ENCODE measurements around the gene LMO3.

The LMO3 gene

GRCh38 chr12:16606117-16606200 is at the start of gene LMO3:
LMO3 (minus strand) TSS chr12:16606162; CDS start chr12:16600860, 5,302 bp downstream.
- DNase-seq (ENCODE audit: low spot score), result no peak

GRCh38 chr12:16636435-16637055 is 30.6 kb upstream of the LMO3 start:
- no peak for DNase-seq (ENCODE audit: low spot score)

DNA sequence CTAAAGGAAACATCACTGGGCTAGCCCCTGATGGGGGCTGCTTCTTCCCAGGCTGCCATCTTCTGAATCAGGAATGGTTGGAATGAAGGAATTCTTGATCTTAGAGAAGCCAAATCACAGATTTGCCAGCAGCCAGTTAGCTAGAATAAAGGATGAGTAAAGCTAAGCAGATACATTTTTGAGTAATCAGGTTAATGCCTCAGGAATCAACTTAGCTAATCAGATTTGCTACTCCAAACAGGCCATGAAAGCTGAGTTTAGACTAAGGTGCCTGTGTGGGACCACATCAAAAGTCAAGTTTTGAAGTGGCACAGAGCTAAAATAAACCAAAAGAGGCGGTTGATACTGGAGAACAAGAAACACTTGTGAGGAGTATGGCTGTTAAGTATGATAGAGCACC is 28.8 kb upstream of the LMO3 start:
- DNase-seq (ENCODE audit: low spot score), result no peak

DNA sequence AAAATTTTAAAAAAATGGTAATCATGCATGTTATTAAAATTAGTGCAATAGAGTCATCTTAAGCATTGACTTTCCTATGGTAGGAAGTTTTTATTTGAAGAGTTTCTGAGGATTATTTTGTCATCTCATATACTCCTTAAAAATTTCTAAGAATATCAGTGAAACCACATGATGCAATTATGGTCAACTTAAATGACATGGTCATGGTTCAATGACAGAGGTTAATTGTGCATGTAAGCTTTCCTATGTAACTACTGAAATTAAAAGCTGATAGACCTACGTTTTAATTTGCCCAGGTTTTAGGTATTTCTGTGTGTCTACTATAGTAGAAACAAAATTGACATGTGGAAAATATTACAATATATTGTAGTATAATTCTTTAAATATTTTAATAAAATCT is 21.0 kb upstream of the LMO3 start:
- DNase-seq (ENCODE audit: low spot score), result no peak

- DNase-seq (ENCODE audit: low spot score), result no peak
Observed at GRCh38 chr12:16622338-16622737, 16.4 kb upstream of the LMO3 start.

GRCh38 chr12:16619537-16619936 is 13.6 kb upstream of the LMO3 start:
- DNase-seq (ENCODE audit: low spot score), result no peak

- DNase-seq (ENCODE audit: low spot score), result no peak
Observed at GRCh38 chr12:16618256-16618655, 12.3 kb upstream of the LMO3 start.

DNA sequence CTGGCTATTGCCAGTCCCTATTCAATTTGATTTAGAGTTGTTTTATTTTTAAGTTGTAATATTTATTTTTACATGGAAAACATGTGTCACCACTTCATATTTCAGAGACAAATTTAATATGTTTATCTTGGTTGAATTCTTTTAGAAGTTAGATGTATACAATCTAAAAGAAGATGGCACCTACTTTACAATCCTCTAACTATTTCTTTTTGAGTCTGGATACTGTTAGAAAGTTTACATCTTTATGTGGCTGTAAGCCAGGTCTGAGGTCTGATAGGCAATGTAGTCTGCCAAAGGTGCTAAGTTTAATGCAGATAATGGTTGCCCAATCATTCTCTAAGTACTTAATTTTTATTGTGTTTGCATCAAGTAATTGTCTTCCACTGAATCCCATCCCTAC is 7.2 kb upstream of the LMO3 start:
- DNase-seq (ENCODE audit: low spot score), result no peak

DNA sequence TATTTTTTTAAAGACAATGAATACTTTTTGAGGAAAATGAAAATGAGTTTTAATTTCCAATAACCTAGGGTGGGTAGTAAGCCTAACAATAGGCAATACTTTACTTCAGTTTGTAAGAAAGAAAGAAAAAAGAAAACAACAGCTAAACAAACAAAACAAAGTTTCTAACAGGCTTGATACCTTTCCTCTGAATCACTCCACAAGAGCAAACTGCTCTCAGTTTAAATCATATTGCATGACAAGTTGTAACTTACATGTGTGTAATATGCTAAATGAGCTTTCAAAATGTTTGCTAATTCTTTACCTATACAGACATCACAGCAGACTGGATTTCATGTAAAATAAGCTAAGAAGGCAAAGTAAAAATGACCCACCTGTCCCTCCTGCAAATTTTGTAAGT is 6.7 kb upstream of the LMO3 start:
- no peak for DNase-seq (ENCODE audit: low spot score)

GRCh38 chr12:16611146-16611545 is 5.2 kb upstream of the LMO3 start:
- DNase-seq (ENCODE audit: low spot score), result no peak

- DNase-seq (ENCODE audit: low spot score), result no peak
Observed at GRCh38 chr12:16610743-16611142, 4.8 kb upstream of the LMO3 start.

GRCh38 chr12:16610001-16610585 is 4.1 kb upstream of the LMO3 start:
- no peak for DNase-seq (ENCODE audit: low spot score)

DNA sequence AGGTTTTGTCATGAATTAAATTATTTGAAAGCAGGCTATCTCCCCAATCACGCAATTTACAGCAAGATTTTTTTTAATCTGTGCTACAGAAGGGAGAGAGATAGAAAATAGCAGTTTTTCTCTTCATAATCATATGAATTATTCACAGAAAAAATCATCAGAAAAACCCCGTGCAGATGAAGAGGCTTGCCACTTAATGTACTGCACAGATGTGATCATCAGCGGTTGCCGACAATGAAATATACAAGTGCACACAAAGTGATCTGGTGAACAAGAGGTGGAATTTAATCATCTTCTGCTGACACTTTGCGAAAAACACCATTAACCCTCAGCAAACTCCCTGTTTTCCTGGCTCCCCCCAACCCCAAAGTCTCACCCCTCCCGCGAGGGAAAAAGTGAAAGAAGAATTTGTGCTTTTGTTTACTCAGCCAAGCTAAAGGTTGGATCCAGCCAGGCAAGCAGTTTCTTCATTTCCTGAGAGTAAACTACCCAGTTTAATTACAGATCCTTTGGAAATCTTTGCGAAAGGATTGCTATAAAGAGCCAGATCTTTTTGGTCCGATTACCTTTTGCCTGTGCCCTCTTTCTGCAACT is 3.1 kb upstream of the LMO3 start:
- DNase-seq (ENCODE audit: low spot score), result no peak

- no peak for DNase-seq (ENCODE audit: low spot score)
Observed at GRCh38 chr12:16607906-16608775, 2.2 kb upstream of the LMO3 start.

DNA sequence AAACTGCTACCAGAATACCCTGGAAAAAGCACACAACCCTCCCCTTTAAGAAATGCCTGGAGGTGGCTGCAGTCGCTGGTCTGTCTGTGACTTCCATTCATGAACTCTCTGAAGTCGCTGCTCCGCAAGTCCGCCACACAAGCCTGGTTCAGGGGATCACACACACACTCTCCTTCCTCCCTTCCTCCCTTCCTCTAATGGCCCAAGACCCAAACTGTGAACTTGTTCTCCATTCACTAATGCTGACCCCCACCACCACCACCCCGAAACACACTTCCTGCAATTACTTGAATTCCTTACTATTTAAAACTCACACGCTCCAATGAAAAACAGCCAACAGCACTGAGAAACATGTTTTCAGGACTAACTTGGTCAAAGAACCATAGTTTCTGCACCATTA is 1.0 kb upstream of the LMO3 start:
- no peak for DNase-seq (ENCODE audit: low spot score)

DNA sequence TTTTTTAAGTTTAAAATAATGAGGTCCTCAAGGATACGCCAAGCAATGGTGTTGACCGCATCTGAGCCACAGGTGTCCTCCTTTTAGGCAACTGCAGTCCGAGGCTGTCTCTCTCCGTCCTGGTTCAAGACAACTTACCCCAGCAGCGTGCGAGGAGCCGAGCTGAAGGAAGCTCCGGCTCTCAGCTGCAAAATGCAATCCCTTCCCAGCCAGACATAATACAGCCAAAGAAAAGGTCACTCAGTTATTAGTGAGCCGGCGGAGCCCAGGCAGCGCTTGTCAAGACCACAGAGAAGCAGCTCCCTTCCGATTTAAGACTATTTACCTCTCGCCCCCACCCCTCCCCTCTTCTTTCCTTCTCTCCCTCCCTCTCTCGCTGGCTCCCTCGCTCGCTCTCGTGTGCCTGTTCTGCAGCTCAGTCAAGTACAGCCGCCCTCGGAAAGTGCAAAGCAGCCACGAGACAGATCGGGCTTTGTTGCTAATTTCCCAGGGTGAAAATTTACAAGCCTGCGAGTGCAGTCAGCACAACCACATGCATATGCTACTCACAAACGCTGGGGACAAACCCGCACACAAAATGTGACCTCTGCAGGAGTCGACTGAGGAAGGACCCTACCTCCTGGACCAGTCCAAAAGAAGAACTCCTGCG is 363 bp upstream of the LMO3 start:
- no peak for DNase-seq (ENCODE audit: low spot score)

GRCh38 chr12:16605642-16606116 is 283 bp downstream of the LMO3 start:
- no peak for DNase-seq (ENCODE audit: low spot score)

DNA sequence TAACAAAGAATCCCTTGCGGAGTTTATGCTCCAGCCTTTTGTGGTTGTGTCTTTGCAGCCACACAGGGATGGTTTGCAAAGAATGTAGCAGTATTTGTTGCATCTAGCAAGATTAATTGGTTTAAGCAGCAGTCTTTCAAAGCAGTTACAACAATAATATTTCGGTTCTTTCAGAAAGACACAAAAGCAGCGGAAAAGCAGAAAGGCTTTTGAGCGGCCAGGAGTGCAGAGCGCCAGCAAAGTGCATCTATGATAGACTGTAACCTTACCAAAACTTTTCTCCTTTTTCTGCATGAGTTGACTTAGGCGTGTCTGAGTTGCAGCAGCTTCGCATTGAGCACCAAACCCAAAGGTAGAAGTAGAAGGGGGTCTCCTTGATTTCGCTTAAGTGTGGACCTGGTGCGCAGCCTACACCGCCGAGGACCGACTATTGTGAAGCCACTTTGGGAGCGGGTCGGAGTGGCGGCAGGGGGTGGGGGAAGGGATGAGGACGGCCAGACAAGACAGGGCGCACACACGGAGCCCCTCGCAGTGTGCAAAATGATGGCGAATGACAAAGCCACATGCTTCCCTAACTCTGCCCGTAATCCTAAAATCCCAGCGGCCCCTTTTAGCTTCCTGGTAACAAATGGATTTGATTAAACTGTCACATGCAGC is 1.2 kb downstream of the LMO3 start:
- DNase-seq (ENCODE audit: low spot score), result no peak

GRCh38 chr12:16603916-16604575 is 1.9 kb downstream of the LMO3 start:
- DNase-seq (ENCODE audit: low spot score), result no peak

DNA sequence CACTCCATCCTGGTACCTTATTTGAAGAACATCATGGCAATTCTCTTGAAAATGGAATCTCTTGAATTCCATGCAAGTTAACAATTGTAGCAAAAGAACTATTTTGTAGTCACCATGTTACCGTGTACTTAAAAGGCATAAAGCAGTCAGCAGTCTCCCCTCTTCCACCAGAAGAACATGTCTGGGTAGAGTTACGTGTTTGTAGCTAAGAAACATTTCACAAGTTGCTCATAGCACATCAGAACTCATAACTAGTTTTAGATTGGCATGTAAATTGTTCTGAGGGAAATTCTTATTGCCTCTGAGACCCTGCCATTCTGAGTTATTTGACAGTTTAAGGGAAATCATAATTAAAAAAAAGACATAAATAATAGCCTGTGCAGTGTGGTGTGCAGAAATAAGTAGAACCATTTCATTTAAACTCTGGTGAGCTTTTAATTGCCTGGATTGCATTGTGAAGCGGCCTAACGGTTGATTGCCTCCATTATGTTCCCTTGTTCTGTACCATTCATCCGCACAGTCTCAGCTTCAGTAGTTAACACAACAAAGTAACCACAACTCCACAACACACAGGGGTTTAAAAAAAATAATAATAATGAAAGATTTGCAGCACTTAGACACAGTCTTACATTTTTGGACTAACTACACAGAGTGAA is 2.6 kb downstream of the LMO3 start:
- no peak for DNase-seq (ENCODE audit: low spot score)

DNA sequence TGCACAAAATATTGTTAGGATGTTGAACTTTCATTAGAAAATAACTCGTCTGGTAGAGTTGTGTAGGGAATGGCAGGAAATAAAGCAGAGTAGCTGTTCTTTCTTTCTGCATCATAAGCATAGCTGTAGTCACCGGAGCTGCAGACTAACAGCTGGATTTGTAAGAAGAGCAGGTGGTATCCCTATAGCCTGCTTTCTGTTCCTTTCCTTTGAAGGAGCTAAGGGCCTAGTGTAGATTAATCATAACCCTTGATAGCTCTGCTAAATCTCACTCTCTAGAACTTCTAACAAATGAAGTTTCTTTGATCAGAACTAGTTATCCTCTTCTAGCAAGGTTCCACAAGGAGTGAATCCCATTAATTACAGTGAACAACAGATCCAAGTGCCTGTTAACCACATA is 3.5 kb downstream of the LMO3 start:
- no peak for DNase-seq (ENCODE audit: low spot score)
